ENCODE measurements around the gene ARPC5. TPM values are rescaled to one million over a fixed set of nuclear protein-coding genes. Genes with fewer than 3 reads are reported as not detected.

The ARPC5 gene
- total RNA-seq, 4 donors from 2014 or later: 22.7 to 123 (median 74.1) TPM

- DNase-seq: no peak
- no peak for TF ChIP-seq EP300 (IDR thresholded peaks at IDR 0.05; ENCODE audit: low read depth)
- TF ChIP-seq, protein P1, sequence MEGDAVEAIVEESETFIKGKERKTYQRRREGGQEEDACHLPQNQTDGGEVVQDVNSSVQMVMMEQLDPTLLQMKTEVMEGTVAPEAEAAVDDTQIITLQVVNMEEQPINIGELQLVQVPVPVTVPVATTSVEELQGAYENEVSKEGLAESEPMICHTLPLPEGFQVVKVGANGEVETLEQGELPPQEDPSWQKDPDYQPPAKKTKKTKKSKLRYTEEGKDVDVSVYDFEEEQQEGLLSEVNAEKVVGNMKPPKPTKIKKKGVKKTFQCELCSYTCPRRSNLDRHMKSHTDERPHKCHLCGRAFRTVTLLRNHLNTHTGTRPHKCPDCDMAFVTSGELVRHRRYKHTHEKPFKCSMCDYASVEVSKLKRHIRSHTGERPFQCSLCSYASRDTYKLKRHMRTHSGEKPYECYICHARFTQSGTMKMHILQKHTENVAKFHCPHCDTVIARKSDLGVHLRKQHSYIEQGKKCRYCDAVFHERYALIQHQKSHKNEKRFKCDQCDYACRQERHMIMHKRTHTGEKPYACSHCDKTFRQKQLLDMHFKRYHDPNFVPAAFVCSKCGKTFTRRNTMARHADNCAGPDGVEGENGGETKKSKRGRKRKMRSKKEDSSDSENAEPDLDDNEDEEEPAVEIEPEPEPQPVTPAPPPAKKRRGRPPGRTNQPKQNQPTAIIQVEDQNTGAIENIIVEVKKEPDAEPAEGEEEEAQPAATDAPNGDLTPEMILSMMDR (IDR thresholded peaks at IDR 0.05): no peak
- no peak for TF ChIP-seq POLR2A (IDR thresholded peaks at IDR 0.05)
- TF ChIP-seq POLR2AphosphoS5 (IDR thresholded peaks at IDR 0.05): no peak
- no peak overlapping the region for H3K27ac ChIP-seq
Measured at GRCh38 chr1:183578856-183579255, 56.7 kb downstream of the ARPC5 start.

GRCh38 chr1:183577897-183578465 is 57.6 kb downstream of the ARPC5 start:
- intact Hi-C loops (cut with DNase I; ENCODE audit: low total_unique reads): no loop called here
- no peak for DNase-seq
- Histone ChIP-seq H3K9me3 (no peaks in the 10 kb centered on the region), H3K36me3 (no peaks in the 10 kb centered on the region), H3K27me3 (no peaks in the 10 kb centered on the region), H3K4me3 (no peak overlapping the region), H3K4me1 (peaks cover 0 to 6% (median 3%) of the 10 kb centered on the region in 4 donors), H3K27ac (no peak overlapping the region)
- WGBS, 2 donors (ENCODE audit: low coverage in 1 of 2): 88 to 93% methylated on average over 6 to 7 of the region's 7 CpGs
- in situ Hi-C loops (cut with MboI; ENCODE audit: low pct_ligation_motif_present in 1 of 4, low pct_unique_long_range_greater_than_20kb in 1 of 4, low sequenced_read_pairs in 3 of 4): no loop called here
- TF ChIP-seq POLR2AphosphoS5 (IDR thresholded peaks at IDR 0.05) (no peak), EP300 (IDR thresholded peaks at IDR 0.05; ENCODE audit: low read depth) (no peak), POLR2A (IDR thresholded peaks at IDR 0.05) (no peak)
- TF ChIP-seq, protein P1 (IDR thresholded peaks at IDR 0.05): no peak

More at GRCh38 chr1:183578856-183579255, 56.7 kb downstream of the ARPC5 start:
- intact Hi-C loops (cut with DNase I; ENCODE audit: low total_unique reads) (no loop called here), in situ Hi-C loops (cut with MboI; ENCODE audit: low pct_ligation_motif_present in 1 of 4, low pct_unique_long_range_greater_than_20kb in 1 of 4, low sequenced_read_pairs in 3 of 4) (no loop called here)
- Histone ChIP-seq H3K4me1 (peaks cover 0 to 6% (median 3%) of the 10 kb centered on the region in 4 donors), H3K36me3 (no peaks in the 10 kb centered on the region), H3K4me3 (no peak overlapping the region), H3K27me3 (no peaks in the 10 kb centered on the region), H3K9me3 (no peaks in the 10 kb centered on the region)
- WGBS, 2 donors (ENCODE audit: low coverage in 1 of 2): 60 to 83% methylated on average over 1 to 2 of the region's 2 CpGs

GRCh38 chr1:183576537-183576936 is 59.0 kb downstream of the ARPC5 start:
- no peak for DNase-seq
- H3K27me3 ChIP-seq: no peaks in the 10 kb centered on the region
- TF ChIP-seq POLR2A (IDR thresholded peaks at IDR 0.05): no peak
- TF ChIP-seq, protein P1 (IDR thresholded peaks at IDR 0.05): no peak
- no peak for TF ChIP-seq POLR2AphosphoS5 (IDR thresholded peaks at IDR 0.05)
- no peak for TF ChIP-seq EP300 (IDR thresholded peaks at IDR 0.05; ENCODE audit: low read depth)
- H3K4me3 ChIP-seq: no peak overlapping the region
- H3K27ac ChIP-seq: no peak overlapping the region
- no peaks in the 10 kb centered on the region for H3K9me3 ChIP-seq
- 50 to 86% methylated on average over 1 to 8 of the region's 8 CpGs for WGBS, 2 donors (ENCODE audit: low coverage in 1 of 2)
- no peaks in the 10 kb centered on the region for H3K4me1 ChIP-seq
- no peaks in the 10 kb centered on the region for H3K36me3 ChIP-seq
- intact Hi-C loops (cut with DNase I; ENCODE audit: low total_unique reads): no loop called here
- in situ Hi-C loops (cut with MboI; ENCODE audit: low pct_ligation_motif_present in 1 of 4, low pct_unique_long_range_greater_than_20kb in 1 of 4, low sequenced_read_pairs in 3 of 4): no loop called here

DNA sequence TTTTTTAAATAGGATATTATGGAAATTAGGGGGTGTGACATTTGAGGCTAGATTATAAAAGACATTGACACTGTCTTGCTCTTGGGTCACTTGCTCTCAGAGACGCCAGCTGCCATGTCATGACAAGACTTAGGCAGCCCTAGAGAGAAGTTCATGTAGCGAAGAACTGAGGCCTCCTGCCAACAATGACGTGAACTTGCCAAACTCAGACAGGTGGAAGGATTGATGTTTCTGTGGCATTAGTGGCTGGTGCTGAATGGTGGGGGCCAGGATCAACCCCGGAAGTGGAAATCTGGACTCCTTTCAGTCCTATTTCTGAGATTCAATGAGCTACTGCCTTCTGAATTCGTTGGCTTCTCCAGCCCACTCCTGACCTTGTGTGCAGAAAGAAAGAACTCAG is 60.0 kb downstream of the ARPC5 start:
- no peaks in the 10 kb centered on the region for H3K36me3 ChIP-seq
- no peaks in the 10 kb centered on the region for H3K9me3 ChIP-seq
- WGBS, 2 donors (ENCODE audit: low coverage in 1 of 2): 90 to 100% methylated on average over 1 to 5 of the region's 5 CpGs
- TF ChIP-seq, protein P1 (IDR thresholded peaks at IDR 0.05): no peak
- TF ChIP-seq EP300 (IDR thresholded peaks at IDR 0.05; ENCODE audit: low read depth) (no peak), POLR2A (IDR thresholded peaks at IDR 0.05) (no peak), POLR2AphosphoS5 (IDR thresholded peaks at IDR 0.05) (no peak)
- in situ Hi-C loops (cut with MboI; ENCODE audit: low pct_ligation_motif_present in 1 of 4, low pct_unique_long_range_greater_than_20kb in 1 of 4, low sequenced_read_pairs in 3 of 4): no loop called here
- no peaks in the 10 kb centered on the region for H3K4me1 ChIP-seq
- no peak for DNase-seq
- intact Hi-C loops (cut with DNase I; ENCODE audit: low total_unique reads): no loop called here
- H3K27ac ChIP-seq: no peak overlapping the region
- H3K27me3 ChIP-seq: no peaks in the 10 kb centered on the region
- no peak overlapping the region for H3K4me3 ChIP-seq

Data from transverse colon (tissue), 4 donors.